Measurements from ENCODE around the gene FAT3. TPM values are rescaled to one million over a fixed set of nuclear protein-coding genes. Genes with fewer than 3 reads are reported as not detected.

Gene FAT3
- total and polyA plus RNA-seq, 2 of the 4 experiments (the other 2 are of a cell fraction) = 0.53 to 2.9 TPM

DNA sequence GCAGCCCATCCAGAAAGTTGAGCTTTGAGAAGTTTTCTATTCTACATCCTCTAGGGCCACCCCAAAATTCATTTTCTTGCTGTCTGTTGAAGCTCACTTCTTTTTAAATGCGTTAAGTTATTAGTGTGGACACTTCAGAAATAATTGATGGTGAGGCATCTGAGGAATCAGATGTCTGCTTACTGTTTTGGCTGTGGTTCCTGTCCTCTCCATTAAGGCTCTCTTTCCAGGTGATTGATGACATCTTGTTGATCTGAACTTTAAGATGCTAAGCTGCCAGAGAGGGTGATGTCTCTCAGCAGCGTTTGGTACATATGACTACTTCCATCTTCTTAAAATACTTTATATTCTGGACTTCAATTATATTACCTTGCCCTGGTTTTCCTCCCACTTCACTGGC is 45.2 kb downstream of the FAT3 start:
- no peak for TF ChIP-seq SMC3 (IDR thresholded peaks at IDR 0.05; ENCODE audit: low read depth, low read length)
- dilution Hi-C loops (cut with HindIII; ENCODE audit: low sequenced_read_pairs, unreplicated experiment) = no loop called here
- peak overlapping the region; percentile 52 for H2BK120ac ChIP-seq (ENCODE audit: low read depth, low read length)
- intact Hi-C loops (cut with micrococcal nuclease) = loop anchor here (5.0 to 10.0 kb wide), 2 partner anchors 55 to 112 kb away; no protein-coding TSS in a partner anchor
- H3K14ac ChIP-seq (replicated peaks; ENCODE audit: low read depth, low read length) = 0 out of 2 replicates have a peak overlapping the region, but pooled peaks have one; percentile 62
- no peak overlapping the region for H3K23ac ChIP-seq (ENCODE audit: low read depth, low read length)
- ATAC-seq (ENCODE audit: low read depth) = no peak
- DNase-seq = no peak
- CTCF ChIA-PET = interaction anchor here (0.5 kb wide), 1 partner anchor 12 kb away, joined by 5 read pairs; no protein-coding TSS in a partner anchor
- no peaks in the 10 kb centered on the region for H4K20me1 ChIP-seq (ENCODE audit: insufficient read depth, low read length)
- peak overlapping the region; percentile 44; the same call in 1 of the 2 replicates for H4K91ac ChIP-seq (ENCODE audit: insufficient read depth, low read depth, low read length)
- H2BK15ac ChIP-seq (ENCODE audit: low read depth, low read length) = no peak overlapping the region
- in situ Hi-C loops (cut with MboI; ENCODE audit: low sequenced_read_pairs) = no loop called here
- peak overlapping the region; percentile 73 for H2BK5ac ChIP-seq (ENCODE audit: low read depth, low read length, poor library complexity, severe bottlenecking)
- no peak overlapping the region for H2AFZ ChIP-seq (replicated peaks; ENCODE audit: low read length, poor library complexity)
- no peaks in the 10 kb centered on the region for H3K9me3 ChIP-seq (ENCODE audit: control insufficient read depth, insufficient read depth, low read length)
- H3K9ac ChIP-seq (ENCODE audit: low read depth, low read length) = no peak overlapping the region
- H4K8ac ChIP-seq (ENCODE audit: low read depth in 2 of 2, low read length in 2 of 2) = no peak overlapping the region; a peak in 1 of 4 replicates
- H3K4me2 ChIP-seq (ENCODE audit: low read depth, low read length) = no peak overlapping the region
- H3K27ac ChIP-seq (ENCODE audit: insufficient read depth, low read length) = no peak overlapping the region
- H3K27me3 ChIP-seq (ENCODE audit: control insufficient read depth, insufficient read depth, low read length) = no peaks in the 10 kb centered on the region
- H2BK20ac ChIP-seq (ENCODE audit: low read depth, low read length) = peak overlapping the region; percentile 57; the same call in 1 of the 2 replicates
- H3K79me1 ChIP-seq (ENCODE audit: low read depth in 1 of 2, low read length in 2 of 2) = no peaks in the 10 kb centered on the region
- no peak overlapping the region for H4K5ac ChIP-seq (ENCODE audit: low read depth, low read length)
- no CpG with 5 or more reads among the region's 2 CpGs for WGBS, 2 experiments (ENCODE audit: extremely low coverage in 2 of 2, insufficient read length in 1 of 2)
- H3K4me1 ChIP-seq (ENCODE audit: control insufficient read depth, insufficient read depth, low read length) = peaks cover 2% of the 10 kb centered on the region; the same call in 1 of the 2 replicates
- no peak overlapping the region for H2AK5ac ChIP-seq (ENCODE audit: low read depth, low read length)
- no peak overlapping the region for H2AK9ac ChIP-seq (replicated peaks; ENCODE audit: low read depth, low read length, poor library complexity)
- no TSS peak for BruUV-seq (replicated peaks)
- no peaks in the 10 kb centered on the region for H3K36me3 ChIP-seq (ENCODE audit: control insufficient read depth, insufficient read depth, low read length)
- no peaks in the 10 kb centered on the region; the same call in 1 of the 2 replicates for H3K9me1 ChIP-seq (ENCODE audit: insufficient read depth, low read length)
- H3K4me3 ChIP-seq (ENCODE audit: insufficient read depth, low read depth, low read length) = no peak overlapping the region
- peak overlapping the region; percentile 79; the same call in 1 of the 2 replicates for H3K18ac ChIP-seq (ENCODE audit: low read depth, low read length)
- POLR2A ChIA-PET (ENCODE audit: unreplicated experiment) = no interaction called here
- H3K4ac ChIP-seq (ENCODE audit: low read depth, low read length) = peak overlapping the region; percentile 58
- H3K56ac ChIP-seq (ENCODE audit: extremely low read depth, insufficient read depth, low read length) = no peak overlapping the region

All from IMR-90 (cell line).